HepG2 (cell line): ENCODE data around the gene AKR1C3. TPM values are rescaled to one million over a fixed set of nuclear protein-coding genes. Genes with fewer than 3 reads are reported as not detected.

Experiments
- BCL6 ChIP-seq: IDR thresholded peaks from 2 replicates; pipeline ENCODE4 v1.6.1; 2016; ENCODE audit warnings: missing genetic modification reagents, missing compliant biosample characterization
- E2F2 ChIP-seq: sonication (generic); formaldehyde crosslinking; IDR thresholded peaks from 2 replicates; pipeline ENCODE4 v1.4.0; 2020; ENCODE audit warnings: missing genetic modification reagents, borderline replicate concordance
- FOSL2 ChIP-seq: sonication (generic); formaldehyde crosslinking; IDR thresholded peaks from 2 replicates; pipeline ENCODE4 v1.4.0; 2020; ENCODE audit warnings: missing genetic modification reagents
- FOXA1 ChIP-seq, 2 experiments: fragments of 450-650 bp in 1 of 2; sonication (generic) in 1 of 2; formaldehyde crosslinking in 1 of 2; IDR thresholded peaks; 2 replicates each; pipeline versions ENCODE4 v1.4.0 to v1.6.1; 2016 to 2020; ENCODE audit warnings: missing genetic modification reagents in 1 of 2
- FOXA3 ChIP-seq: IDR thresholded peaks from 2 replicates; pipeline ENCODE4 v1.6.1; 2016; ENCODE audit warnings: missing genetic modification reagents, missing compliant biosample characterization
- GATAD2A ChIP-seq: IDR thresholded peaks from 2 replicates; pipeline ENCODE4 v1.6.1; 2016
- GZF1 ChIP-seq: sonication (generic); formaldehyde crosslinking; IDR thresholded peaks from 2 replicates; pipeline ENCODE4 v1.5.1; 2020; ENCODE audit warnings: mild to moderate bottlenecking, missing genetic modification reagents
- HOMEZ ChIP-seq: IDR thresholded peaks from 2 replicates; pipeline ENCODE4 v1.6.1; 2016; ENCODE audit warnings: low read depth
- NFKBIZ ChIP-seq: IDR thresholded peaks from 2 replicates; pipeline ENCODE4 v1.6.1; 2018; ENCODE audit warnings: missing genetic modification reagents, missing compliant biosample characterization
- NR2F2 ChIP-seq: IDR thresholded peaks from 2 replicates; pipeline ENCODE4 v1.6.1; 2012; ENCODE audit warnings: low read depth, inconsistent platforms, borderline replicate concordance
- NR2F6 ChIP-seq, 2 experiments: IDR thresholded peaks; 2 replicates each; pipeline ENCODE4 v1.6.1; 2016; ENCODE audit warnings: antibody characterized with exemption in 1 of 2, mild to moderate bottlenecking in 1 of 2
- PITX1 ChIP-seq: sonication (generic); formaldehyde crosslinking; IDR thresholded peaks from 2 replicates; pipeline ENCODE4 v1.5.1; 2020; ENCODE audit warnings: mild to moderate bottlenecking, missing genetic modification reagents
- POGZ ChIP-seq: sonication (generic); formaldehyde crosslinking; IDR thresholded peaks from 2 replicates; pipeline ENCODE4 v1.4.0; 2020; ENCODE audit warnings: mild to moderate bottlenecking, missing genetic modification reagents
- RBFOX2 ChIP-seq: fragments of 200-400 bp; formaldehyde crosslinking; IDR thresholded peaks from 2 replicates; pipeline ENCODE4 v1.6.1; 2017; ENCODE audit warnings: low read depth, mild to moderate bottlenecking, low read length
- RORA ChIP-seq: sonication (generic); formaldehyde crosslinking; IDR thresholded peaks from 2 replicates; pipeline ENCODE4 v1.5.0; 2020; ENCODE audit warnings: mild to moderate bottlenecking, missing genetic modification reagents, moderate library complexity
- SOX13 ChIP-seq, 3 experiments: fragments of 450-650 bp in 1 of 3; sonication (generic) in 1 of 3; formaldehyde crosslinking in 1 of 3; IDR thresholded peaks in 2 of 3; conservative IDR thresholded peaks in 1 of 3; 2 replicates each; pipeline versions ENCODE4 v1.5.0 to v1.6.1; 2016 to 2020; ENCODE audit warnings: antibody characterized with exemption in 1 of 3, mild to moderate bottlenecking in 1 of 3, missing compliant biosample characterization in 1 of 3, missing genetic modification reagents in 1 of 3, moderate library complexity in 1 of 3
- THAP11 ChIP-seq: IDR thresholded peaks from 2 replicates; pipeline ENCODE4 v1.6.1; 2016; ENCODE audit warnings: missing biosample characterization, missing genetic modification reagents
- ZNF17 ChIP-seq: sonication (generic); formaldehyde crosslinking; IDR thresholded peaks from 2 replicates; pipeline ENCODE4 v1.5.0; 2020; ENCODE audit warnings: mild to moderate bottlenecking, missing genetic modification reagents
- ZNF18 ChIP-seq: sonication (generic); formaldehyde crosslinking; IDR thresholded peaks from 2 replicates; pipeline ENCODE4 v1.8.0; 2022; ENCODE audit warnings: mild to moderate bottlenecking, missing genetic modification reagents; ENCODE audit not compliant: insufficient replicate concordance
- ZNF205 ChIP-seq: IDR thresholded peaks from 2 replicates; pipeline ENCODE4 v1.6.1; 2018; ENCODE audit warnings: missing biosample characterization, missing genetic modification reagents
- ZNF468 ChIP-seq: sonication (generic); formaldehyde crosslinking; IDR thresholded peaks from 2 replicates; pipeline ENCODE4 v1.8.0; 2022; ENCODE audit warnings: mild to moderate bottlenecking, moderate library complexity, missing genetic modification reagents
- ZSCAN9 ChIP-seq: IDR thresholded peaks from 2 replicates; pipeline ENCODE4 v1.6.1; 2016; ENCODE audit warnings: borderline replicate concordance
- polyA plus RNA-seq, 8 experiments: library from polyadenylated mRNA; depleted of rRNA in 3 of 8; stranded (reverse) in 7 of 8; unstranded in 1 of 8; fragments of >200 nt; fragmentation: Illumina TruSeq in 4 of 8; extraction: Trizol in 4 of 8; gene quantifications; 2 replicates each; pipeline versions ENCODE4 v1.2.1 to v1.2.3, GENCODE V29; 2011 to 2016; ENCODE audit warnings: low read depth in 4 of 8, missing spikeins in 1 of 8, mixed read lengths in 1 of 8; ENCODE audit not compliant: insufficient read depth in 1 of 8
- total RNA-seq, 5 experiments: library from RNA; depleted of rRNA; stranded (reverse); fragments of >200 nt; fragmentation: Illumina TruSeq; extraction: Trizol; gene quantifications; 2 replicates each; pipeline ENCODE4 v1.2.3, GENCODE V29; 2016; ENCODE audit warnings: low read depth in 1 of 5
- TF ChIP-seq, protein P1 (sequence below): sonication (generic); formaldehyde crosslinking; IDR thresholded peaks from 2 replicates; pipeline ENCODE4 v1.4.0; 2020; ENCODE audit warnings: mild to moderate bottlenecking, missing genetic modification reagents

Gene AKR1C3
- total and polyA plus RNA-seq, 2 of the 13 experiments (the other 11 are each of a cell fraction or from before 2014, with no cell fraction given) = 368 to 532 TPM

- TF ChIP-seq FOSL2 (no peak), NR2F6 (IDR thresholded peaks at IDR 0.05) (peak; percentile 90), NR2F6 (CRISPR knock-in tag; IDR thresholded peaks at IDR 0.05) (peak; percentile 87), SOX13 (IDR thresholded peaks at IDR 0.05) (no peak), SOX13 (CRISPR knock-in tag; conservative IDR thresholded peaks at IDR 0.05 in 1 of 2, IDR thresholded peaks at IDR 0.05 in 1 of 2) (peak in 1 of 2 experiments; percentile 92; a peak in 2 of 4 replicates), BCL6 (CRISPR knock-in tag) (peak; percentile 69; the same call in 1 of the 2 replicates), GZF1 (no peak), ZNF468 (CRISPR knock-in tag) (no peak), RORA (CRISPR knock-in tag) (peak; percentile 88; the same call in 1 of the 2 replicates), FOXA3 (CRISPR knock-in tag) (peak; percentile 84), HOMEZ (CRISPR knock-in tag) (peak; percentile 85), PITX1 (peak; percentile 53; the same call in 1 of the 2 replicates), RBFOX2 (peak; percentile 52; the same call in 1 of the 2 replicates), ZNF18 (CRISPR knock-in tag) (peak; percentile 43), ZSCAN9 (CRISPR knock-in tag) (0 out of 2 replicates have a peak, but pooled peaks have one; percentile 68), ZNF205 (CRISPR knock-in tag) (peak; percentile 93), POGZ (CRISPR knock-in tag) (peak; percentile 69; the same call in 1 of the 2 replicates), GATAD2A (peak; percentile 90), NFKBIZ (peak; percentile 56; the same call in 1 of the 2 replicates), FOXA1 (IDR thresholded peaks at IDR 0.05) (no peak), FOXA1 (CRISPR knock-in tag; IDR thresholded peaks at IDR 0.05) (peak; percentile 66), THAP11 (CRISPR knock-in tag) (peak; percentile 45), E2F2 (CRISPR knock-in tag) (no peak), NR2F2 (peak; percentile 76), ZNF17 (no peak)
- TF ChIP-seq, protein P1, sequence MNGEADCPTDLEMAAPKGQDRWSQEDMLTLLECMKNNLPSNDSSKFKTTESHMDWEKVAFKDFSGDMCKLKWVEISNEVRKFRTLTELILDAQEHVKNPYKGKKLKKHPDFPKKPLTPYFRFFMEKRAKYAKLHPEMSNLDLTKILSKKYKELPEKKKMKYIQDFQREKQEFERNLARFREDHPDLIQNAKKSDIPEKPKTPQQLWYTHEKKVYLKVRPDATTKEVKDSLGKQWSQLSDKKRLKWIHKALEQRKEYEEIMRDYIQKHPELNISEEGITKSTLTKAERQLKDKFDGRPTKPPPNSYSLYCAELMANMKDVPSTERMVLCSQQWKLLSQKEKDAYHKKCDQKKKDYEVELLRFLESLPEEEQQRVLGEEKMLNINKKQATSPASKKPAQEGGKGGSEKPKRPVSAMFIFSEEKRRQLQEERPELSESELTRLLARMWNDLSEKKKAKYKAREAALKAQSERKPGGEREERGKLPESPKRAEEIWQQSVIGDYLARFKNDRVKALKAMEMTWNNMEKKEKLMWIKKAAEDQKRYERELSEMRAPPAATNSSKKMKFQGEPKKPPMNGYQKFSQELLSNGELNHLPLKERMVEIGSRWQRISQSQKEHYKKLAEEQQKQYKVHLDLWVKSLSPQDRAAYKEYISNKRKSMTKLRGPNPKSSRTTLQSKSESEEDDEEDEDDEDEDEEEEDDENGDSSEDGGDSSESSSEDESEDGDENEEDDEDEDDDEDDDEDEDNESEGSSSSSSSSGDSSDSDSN (CRISPR knock-in tag) = no peak
Measured at GRCh38 chr10:5147981-5148677, 53.9 kb downstream of the AKR1C3 start (continued).
